ENCODE results near the gene ANXA3.

Gene ANXA3

DNA sequence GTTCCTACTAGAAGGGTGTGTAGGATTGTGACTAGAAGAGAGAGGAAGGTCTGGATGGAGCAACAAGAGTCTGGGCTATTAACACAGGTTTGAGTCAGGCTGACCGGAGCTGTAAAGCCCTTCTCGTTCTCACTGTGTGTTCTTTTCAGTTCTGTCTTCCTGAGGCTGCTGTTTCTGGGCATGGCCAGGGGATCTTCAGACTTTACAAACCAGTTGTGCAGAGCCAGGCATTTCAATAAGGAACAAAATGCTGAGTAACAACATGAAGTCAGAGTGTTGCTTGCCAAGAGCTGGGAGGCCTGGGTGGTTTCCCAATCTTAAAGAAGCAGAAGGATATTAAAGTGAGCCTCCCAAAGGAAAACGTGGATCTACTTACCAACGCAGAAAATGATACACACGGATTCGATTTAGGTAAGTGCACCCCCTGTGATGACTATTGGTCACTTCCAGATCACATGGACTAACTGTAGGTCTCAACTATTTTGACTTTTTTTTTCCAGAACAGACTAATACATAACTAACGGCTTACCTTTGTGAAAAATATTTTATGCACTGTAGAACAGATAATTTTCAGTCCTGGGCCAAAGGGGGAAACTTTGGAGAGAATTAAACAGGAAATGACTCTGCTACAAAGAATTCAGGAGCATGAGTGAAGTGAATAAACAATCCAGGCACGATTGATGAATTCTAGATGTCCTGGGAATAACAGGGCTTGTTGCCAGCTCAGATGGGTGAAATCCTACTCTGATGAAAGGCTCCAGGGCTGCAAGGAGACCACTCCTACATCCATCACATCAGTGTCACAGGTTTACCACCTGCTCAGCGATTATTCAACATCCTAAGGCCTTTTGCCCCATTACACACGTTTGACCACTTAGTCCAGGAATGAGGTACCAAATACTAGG is 94.5 kb downstream of the ANXA3 start:
- DNase-seq (ENCODE audit: low spot score), result no peak

DNA sequence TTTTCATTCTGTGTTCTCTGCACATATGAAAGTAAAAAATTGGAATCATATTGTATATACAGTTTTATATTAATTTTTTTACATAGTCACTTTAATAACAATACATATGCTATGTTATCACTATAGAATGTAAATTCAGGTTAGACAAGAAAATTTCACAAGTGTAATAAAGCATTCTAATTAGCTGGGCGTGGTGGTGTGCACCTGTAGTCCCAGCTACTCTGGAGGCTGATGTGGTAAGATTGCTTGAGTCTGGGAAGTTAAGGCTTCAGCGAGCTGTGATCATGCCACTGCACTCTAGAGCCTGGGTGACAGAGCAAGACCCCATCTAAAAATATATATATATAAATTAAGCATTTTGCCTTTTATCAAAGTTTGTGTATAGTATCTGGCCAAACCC is 95.7 kb downstream of the ANXA3 start:
- no peak for DNase-seq (ENCODE audit: low spot score)

DNA sequence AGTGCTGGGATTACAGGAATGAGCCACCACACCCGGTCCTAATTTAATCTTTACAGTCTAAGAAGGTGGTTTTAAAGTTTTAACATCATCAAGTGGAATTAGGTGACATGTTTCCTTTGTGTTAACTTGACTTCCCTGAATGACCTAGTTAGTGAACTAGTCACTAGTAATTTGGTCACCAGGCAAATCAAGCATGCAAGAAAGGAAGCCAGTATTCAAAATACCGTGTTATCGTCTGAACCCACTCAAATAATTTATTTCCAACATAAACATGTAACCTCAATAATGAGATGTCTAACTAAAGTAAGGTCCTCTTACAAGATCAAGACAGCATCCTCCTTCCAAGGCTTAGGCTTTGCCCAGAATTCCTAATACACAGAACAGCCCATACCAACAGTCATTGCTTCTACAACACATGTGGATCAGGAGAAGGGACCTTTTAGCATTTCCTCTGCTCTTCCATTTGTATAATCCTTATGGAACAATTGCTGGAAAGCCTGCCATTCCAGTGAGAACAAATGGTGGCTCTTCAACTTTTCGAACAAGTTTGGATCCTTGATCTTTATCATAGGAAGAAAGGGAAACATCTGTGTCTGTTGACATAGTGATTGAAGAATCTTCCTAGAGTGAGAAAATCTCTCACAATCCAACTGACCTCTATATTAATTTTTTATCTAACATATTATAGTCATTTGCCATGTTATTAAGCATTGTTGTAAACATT is 97.2 kb downstream of the ANXA3 start:
- DNase-seq (ENCODE audit: low spot score), result no peak

DNA sequence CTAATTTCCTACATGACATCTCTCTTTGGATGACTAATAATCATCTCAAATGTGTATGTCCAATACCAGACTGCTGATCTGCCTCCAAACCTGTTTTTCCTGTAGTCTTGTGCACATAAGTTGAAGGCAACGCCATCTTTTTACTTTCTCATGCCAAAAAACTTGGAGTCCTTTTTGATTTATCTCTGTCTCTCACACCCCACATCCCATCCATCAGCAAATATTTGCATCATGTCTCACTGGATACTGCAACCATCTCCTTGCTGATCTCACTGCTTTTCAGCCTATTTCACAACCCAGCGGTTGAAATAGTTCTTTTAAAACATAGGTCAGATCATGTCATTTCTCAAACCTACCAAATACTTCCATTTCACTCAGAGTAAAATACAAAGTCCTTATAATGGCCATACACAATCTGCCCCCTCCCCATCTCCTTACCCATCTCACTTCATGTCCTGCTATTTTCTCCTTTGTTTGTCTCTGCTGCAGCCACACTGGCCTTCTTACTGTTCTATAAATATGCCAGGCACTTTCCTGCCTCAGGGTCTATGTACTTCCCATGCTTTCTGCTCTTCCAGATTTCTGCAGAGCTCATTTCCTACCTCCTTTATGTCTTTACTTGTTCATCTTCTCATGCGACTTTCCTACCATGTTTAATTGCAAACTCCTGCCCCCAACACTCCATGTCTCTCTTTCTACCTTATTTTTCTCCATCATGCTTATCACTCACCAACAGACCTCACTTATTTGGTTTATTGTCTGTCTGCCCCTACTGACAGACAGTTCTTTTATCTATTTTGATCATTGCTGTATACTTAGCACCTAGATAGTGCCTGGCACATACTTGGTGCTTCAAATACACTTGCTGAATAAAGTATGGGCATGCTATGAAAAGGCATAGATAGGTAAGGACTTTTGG is 98.8 kb downstream of the ANXA3 start:
- DNase-seq (ENCODE audit: low spot score), result no peak

DNA sequence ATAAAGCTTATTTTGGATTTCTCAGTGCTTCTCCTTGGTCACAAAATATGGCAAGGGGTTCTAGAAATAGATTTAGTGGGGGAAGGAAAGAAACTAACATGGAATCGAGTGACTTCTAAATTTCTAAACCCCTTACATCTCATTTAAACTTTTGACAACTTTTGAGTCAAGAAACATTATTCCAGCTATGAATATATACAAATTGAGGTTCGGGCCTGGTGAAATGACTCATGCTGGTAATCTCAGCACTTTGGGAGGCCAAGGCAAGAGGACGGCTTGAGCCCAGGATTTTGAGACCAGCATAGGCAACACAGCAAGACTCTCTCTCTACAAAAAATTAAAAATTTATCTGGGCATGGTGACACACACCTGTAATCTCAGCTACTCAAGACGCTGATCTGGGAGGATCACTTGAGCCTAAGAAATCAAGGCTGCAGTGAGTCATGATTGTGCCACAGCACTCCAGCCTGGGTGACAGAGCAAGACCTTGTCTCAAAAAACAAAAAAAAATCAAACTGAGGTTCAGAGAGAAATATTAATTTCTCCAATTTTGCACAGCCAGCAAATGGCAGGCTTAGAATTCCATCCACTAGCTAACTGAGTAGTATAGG is 99.8 kb downstream of the ANXA3 start:
- no peak for DNase-seq (ENCODE audit: low spot score)

DNA sequence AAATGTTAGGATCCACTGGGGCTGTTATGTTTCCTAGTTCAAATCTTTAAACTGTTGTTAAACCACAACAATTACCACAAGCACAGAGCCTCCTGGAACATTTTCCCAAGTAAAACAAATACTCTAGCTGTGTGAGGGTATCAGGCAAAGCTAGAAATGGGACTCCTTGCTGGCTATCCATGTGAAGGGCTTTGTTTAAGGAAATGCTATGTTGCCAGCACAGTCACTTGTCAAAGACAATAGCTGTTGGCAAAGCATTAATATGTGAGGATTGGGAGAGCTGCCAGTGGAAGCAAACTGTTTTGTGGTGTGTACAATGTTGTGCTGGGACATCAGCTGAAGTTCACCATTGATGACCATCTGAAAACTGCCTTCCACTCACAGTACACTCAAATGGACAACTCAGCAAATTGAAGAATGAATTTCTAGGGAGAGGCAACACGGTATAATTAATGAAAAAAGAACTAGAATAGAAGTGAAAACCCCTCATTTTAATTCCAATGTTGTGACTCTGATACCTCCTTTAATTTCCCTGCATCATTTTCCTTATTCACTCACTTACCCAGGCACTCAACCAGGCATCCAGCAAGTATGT is 100.8 kb downstream of the ANXA3 start:
- no peak for DNase-seq (ENCODE audit: low spot score)

DNA sequence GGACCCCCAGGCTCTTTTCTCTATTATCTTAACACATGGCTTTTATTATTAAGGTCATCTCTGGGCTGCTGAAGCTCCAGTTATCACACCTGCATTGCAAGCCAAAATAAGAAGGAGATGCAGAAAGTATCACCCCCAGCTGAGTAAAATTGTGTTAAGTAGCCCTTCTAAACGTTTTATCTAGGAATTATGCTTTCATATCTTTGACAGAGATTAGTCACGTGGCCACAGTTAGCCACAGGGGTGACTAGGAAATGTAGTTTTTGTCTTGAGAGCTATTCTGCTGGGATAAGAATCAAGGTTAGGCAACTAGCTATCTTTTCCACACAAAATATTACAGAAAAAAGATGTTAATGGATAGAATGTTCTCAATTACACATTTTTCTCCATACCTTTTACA is 102.1 kb downstream of the ANXA3 start:
- DNase-seq (ENCODE audit: low spot score), result no peak

DNA sequence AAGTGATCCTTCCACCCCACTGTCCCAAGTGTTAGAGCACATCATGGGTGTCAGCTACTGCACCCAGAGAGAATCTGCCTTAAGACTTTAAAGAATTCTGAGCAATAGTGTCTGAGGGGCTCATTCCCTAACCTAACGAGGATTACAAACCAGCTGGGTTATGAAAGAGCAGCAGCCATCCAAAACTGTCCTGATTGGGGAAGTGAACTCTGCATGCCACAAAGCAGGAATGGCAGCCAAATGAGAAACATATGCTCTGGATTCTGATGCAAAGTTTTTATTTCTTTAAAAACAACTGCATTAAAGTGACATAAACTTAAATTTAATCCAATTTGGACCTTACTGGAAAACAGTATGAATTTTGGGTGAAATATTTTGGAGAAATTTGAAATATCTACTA is 103.2 kb downstream of the ANXA3 start:
- no peak for DNase-seq (ENCODE audit: low spot score)

DNA sequence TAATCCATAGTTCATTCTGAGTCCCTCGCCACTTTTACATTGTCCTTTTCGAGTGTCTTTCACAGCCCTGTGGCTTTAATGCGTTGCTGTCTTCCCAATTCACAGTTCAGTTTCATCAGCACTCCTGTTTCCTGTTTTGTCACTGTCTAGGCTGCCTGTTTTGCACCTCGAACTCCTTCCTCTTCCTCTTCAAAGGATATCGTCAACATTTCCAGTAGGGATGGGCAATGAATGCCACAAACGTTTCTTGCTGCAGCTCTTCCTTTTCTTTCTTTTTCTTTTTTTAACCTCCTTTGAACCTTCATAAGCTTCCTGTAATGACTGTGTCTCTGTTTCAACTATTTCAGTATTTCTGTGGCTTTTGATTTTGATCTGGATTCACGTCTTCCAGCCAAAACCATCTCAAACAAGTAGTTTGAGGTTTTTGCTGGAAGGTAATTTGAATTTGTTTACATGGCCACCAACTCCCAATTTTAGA is 105.4 kb downstream of the ANXA3 start:
- DNase-seq (ENCODE audit: low spot score), result no peak

DNA sequence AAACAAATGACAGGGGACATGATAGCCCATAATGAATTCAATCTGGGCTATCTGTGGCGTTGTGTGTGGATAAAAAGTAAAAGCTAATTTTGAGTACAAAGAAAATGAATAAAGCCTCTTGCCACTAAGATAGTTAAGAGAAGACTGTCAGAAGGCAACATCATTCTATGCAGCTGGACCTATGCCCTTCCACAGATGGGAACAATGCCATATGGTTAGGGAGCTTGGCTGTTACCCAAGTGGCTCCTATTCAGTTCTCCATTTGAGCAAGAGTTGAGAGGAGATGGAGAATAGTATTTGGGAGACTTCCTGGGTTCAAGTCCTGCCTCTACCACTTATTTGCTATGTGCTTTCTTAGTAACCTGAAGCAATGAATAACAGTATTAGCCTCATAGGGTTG is 107.7 kb downstream of the ANXA3 start:
- no peak for DNase-seq (ENCODE audit: low spot score)

DNA sequence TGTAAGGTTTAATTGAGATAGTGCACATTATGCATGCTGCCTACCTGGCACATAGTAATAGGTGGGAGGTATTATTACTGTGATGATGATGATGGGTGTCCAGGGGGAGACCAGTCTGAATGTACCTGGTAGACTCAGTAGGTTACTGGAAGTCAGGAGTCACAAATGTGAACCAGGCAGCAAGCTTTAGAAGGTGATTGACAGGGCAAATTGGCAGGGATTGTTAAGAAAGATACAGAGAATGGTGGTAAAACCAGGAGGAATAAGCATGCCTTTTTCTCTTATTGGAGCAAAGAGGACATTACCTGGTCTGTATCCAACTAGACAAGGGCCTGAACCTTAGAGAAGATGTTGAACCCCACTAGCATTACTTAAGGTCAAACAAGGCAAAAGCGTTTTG is 108.1 kb downstream of the ANXA3 start:
- no peak for DNase-seq (ENCODE audit: low spot score)

Data from SW480 (cell line).